ENCODE results near the gene TULP1.

TULP1 gene

DNA sequence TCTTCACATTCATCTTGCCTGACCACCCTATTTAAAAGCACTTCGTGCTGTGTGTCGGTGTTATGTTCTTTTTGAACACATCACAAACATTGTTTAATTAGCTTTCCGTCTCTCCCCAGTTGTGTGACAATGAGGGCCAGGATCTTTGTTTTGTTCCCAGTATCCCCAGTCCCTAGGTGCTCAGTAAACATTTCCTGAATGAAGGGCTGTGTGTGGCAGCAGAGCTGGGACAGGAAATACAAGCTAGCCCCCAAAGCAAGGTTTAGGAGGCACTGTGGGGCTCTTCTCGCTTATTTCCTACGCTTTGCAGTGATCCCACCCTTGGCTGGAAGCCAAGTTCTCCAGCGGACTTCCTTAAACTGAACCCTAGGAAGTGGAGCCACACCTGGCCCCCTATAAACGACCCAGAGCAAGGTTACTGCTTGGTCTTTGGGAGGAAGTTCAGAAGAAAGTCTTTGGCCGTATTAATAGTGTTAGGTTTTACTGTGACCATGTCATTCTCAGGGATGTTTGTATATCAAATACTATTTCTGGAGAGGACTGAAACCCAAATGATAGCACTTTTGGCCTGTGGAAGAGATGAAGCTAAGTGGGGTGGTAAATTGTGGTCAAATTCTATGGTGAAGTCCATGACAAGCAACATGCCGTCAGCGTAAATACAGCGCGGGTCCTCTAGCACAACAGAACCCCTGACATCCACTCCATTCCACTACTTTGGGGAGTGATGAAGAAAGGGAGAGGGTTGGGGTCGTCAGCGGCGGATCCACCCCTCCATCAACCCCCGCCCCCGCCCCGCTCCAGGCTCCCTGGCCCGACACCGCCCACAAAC, 61.1 kb downstream of the TULP1 start:
- Histone ChIP-seq H3K9me3 (ENCODE audit: low read length) (no peaks in the 10 kb centered on the region), H3F3A (ENCODE audit: insufficient read depth, low read length) (no peaks in the 10 kb centered on the region), H2AFZ (ENCODE audit: low read length) (no peak overlapping the region), H3K79me2 (ENCODE audit: insufficient read depth, low read length) (no peaks in the 10 kb centered on the region), H4K20me1 (ENCODE audit: insufficient read depth, low read length) (no peaks in the 10 kb centered on the region), H3K9me2 (ENCODE audit: low read depth, low read length) (no peaks in the 10 kb centered on the region), H3K36me3 (ENCODE audit: insufficient read depth, low read length) (peaks cover 6% of the 10 kb centered on the region; the same call in 1 of the 2 replicates), H3K4me2 (ENCODE audit: low read length) (peak overlapping the region; percentile 70), H3K4me3 (ENCODE audit: low read depth, low read length, poor library complexity, severe bottlenecking) (peak overlapping the region; percentile 73), H3K4me1 (ENCODE audit: insufficient read depth, low read length, severe bottlenecking) (peaks cover 25% of the 10 kb centered on the region), H3K27ac (ENCODE audit: low read depth, low read length, poor library complexity, severe bottlenecking) (no peak overlapping the region), H3K9ac (ENCODE audit: low read length) (peak overlapping the region; percentile 23; the same call in 1 of the 2 replicates), H3K27me3 (ENCODE audit: insufficient read depth, low read length) (no peaks in the 10 kb centered on the region; the same call in 1 of the 2 replicates)
- no peak for TF ChIP-seq EZH2 (IDR thresholded peaks at IDR 0.05; ENCODE audit: borderline replicate concordance, low read length)
- TF ChIP-seq, protein P1, sequence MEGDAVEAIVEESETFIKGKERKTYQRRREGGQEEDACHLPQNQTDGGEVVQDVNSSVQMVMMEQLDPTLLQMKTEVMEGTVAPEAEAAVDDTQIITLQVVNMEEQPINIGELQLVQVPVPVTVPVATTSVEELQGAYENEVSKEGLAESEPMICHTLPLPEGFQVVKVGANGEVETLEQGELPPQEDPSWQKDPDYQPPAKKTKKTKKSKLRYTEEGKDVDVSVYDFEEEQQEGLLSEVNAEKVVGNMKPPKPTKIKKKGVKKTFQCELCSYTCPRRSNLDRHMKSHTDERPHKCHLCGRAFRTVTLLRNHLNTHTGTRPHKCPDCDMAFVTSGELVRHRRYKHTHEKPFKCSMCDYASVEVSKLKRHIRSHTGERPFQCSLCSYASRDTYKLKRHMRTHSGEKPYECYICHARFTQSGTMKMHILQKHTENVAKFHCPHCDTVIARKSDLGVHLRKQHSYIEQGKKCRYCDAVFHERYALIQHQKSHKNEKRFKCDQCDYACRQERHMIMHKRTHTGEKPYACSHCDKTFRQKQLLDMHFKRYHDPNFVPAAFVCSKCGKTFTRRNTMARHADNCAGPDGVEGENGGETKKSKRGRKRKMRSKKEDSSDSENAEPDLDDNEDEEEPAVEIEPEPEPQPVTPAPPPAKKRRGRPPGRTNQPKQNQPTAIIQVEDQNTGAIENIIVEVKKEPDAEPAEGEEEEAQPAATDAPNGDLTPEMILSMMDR (IDR thresholded peaks at IDR 0.05; ENCODE audit: low read length), result no peak

DNA sequence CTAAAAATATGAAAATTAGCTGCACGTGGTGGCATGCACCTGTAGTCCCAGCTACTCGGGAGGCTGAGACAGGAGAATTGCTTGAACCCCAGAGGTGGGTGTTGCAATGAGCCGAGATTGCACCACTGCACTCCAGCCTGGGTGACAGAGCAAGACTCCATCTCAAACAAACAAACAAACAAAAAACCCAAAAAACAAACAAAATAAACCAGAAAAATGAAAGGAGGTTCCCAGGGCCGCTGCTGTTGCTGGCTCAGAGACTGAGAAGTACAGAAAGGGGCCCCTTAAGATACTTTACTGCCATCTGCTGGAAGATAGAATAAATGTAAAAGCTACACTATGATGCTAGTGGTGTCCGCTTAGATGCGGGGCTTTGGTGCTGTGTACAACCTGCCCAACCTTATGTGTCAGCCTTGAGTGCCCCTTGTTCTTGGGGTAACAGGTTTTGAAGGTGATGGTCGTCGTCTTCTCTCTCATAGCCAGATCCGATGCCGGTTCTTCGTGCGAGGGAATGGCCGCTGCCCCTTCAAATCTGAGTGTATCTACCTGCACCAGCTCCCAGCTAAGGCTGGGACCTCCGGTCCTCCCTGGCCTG, 63.3 kb downstream of the TULP1 start:
- no peaks in the 10 kb centered on the region for H4K20me1 ChIP-seq (ENCODE audit: insufficient read depth, low read length)
- H3K79me2 ChIP-seq (ENCODE audit: insufficient read depth, low read length), result no peaks in the 10 kb centered on the region
- TF ChIP-seq, protein P1 (IDR thresholded peaks at IDR 0.05; ENCODE audit: low read length), result peak; percentile 74; the same call in 1 of the 2 replicates
- TF ChIP-seq EZH2 (IDR thresholded peaks at IDR 0.05; ENCODE audit: borderline replicate concordance, low read length), result no peak
- H3K4me2 ChIP-seq (ENCODE audit: low read length), result no peak overlapping the region
- H3K36me3 ChIP-seq (ENCODE audit: insufficient read depth, low read length), result no peaks in the 10 kb centered on the region
- no peaks in the 10 kb centered on the region for H3F3A ChIP-seq (ENCODE audit: insufficient read depth, low read length)
- no peak overlapping the region for H2AFZ ChIP-seq (ENCODE audit: low read length)
- H3K4me3 ChIP-seq (ENCODE audit: low read depth, low read length, poor library complexity, severe bottlenecking), result no peak overlapping the region
- H3K9me3 ChIP-seq (ENCODE audit: low read length), result no peaks in the 10 kb centered on the region
- H3K9ac ChIP-seq (ENCODE audit: low read length), result no peak overlapping the region
- no peak overlapping the region for H3K27ac ChIP-seq (ENCODE audit: low read depth, low read length, poor library complexity, severe bottlenecking)
- H3K4me1 ChIP-seq (ENCODE audit: insufficient read depth, low read length, severe bottlenecking), result peaks cover 25% of the 10 kb centered on the region
- H3K27me3 ChIP-seq (ENCODE audit: insufficient read depth, low read length), result no peaks in the 10 kb centered on the region; the same call in 1 of the 2 replicates
- H3K9me2 ChIP-seq (ENCODE audit: low read depth, low read length), result no peaks in the 10 kb centered on the region

DNA sequence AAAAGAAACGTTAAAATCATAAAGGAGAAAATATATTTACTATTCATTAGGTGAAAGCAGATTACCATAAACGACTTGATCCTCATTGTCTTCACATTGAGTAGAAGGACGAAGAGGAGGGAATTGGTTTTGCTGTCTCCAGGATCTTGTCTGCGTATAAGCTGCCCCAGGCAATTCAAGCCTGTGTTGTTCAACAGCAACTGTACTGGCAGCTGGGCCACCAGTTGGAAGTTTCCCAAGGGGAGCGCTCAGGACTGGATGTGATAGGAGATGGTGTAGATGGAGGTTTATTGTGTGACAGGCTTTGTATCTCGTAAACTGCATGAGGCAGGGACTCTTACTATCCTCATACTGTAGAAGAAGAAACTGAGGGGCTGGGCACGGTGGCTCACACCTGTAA, 64.5 kb downstream of the TULP1 start:
- Histone ChIP-seq H2AFZ (ENCODE audit: low read length) (no peak overlapping the region), H3K4me3 (ENCODE audit: low read depth, low read length, poor library complexity, severe bottlenecking) (no peak overlapping the region)
- TF ChIP-seq EZH2 (IDR thresholded peaks at IDR 0.05; ENCODE audit: borderline replicate concordance, low read length), result no peak
- TF ChIP-seq, protein P1 (IDR thresholded peaks at IDR 0.05; ENCODE audit: low read length), result no peak

More for the DNA sequence above, 64.5 kb downstream of the TULP1 start:
- H3K4me2 ChIP-seq (ENCODE audit: low read length), result no peak overlapping the region
- no peaks in the 10 kb centered on the region for H3K9me3 ChIP-seq (ENCODE audit: low read length)
- H3K27ac ChIP-seq (ENCODE audit: low read depth, low read length, poor library complexity, severe bottlenecking), result no peak overlapping the region
- peaks cover 14% of the 10 kb centered on the region for H3K4me1 ChIP-seq (ENCODE audit: insufficient read depth, low read length, severe bottlenecking)
- H3F3A ChIP-seq (ENCODE audit: insufficient read depth, low read length), result no peaks in the 10 kb centered on the region
- no peaks in the 10 kb centered on the region for H3K36me3 ChIP-seq (ENCODE audit: insufficient read depth, low read length)
- no peaks in the 10 kb centered on the region for H3K9me2 ChIP-seq (ENCODE audit: low read depth, low read length)
- no peaks in the 10 kb centered on the region; the same call in 1 of the 2 replicates for H3K27me3 ChIP-seq (ENCODE audit: insufficient read depth, low read length)
- no peak overlapping the region for H3K9ac ChIP-seq (ENCODE audit: low read length)
- no peaks in the 10 kb centered on the region for H3K79me2 ChIP-seq (ENCODE audit: insufficient read depth, low read length)
- no peaks in the 10 kb centered on the region for H4K20me1 ChIP-seq (ENCODE audit: insufficient read depth, low read length)
